ENCODE results near the gene MYLIP. TPM values are rescaled to one million over a fixed set of nuclear protein-coding genes. Genes with fewer than 3 reads are reported as not detected.
"Not testable (repeated sequence)": the region's sequence is repeated elsewhere in the genome, so short reads cannot be mapped to it uniquely, and the experiment has no call there.

MYLIP gene
- total and polyA plus RNA-seq, 12 donors = 7.5 to 49.2 (median 28.8) TPM

DNA sequence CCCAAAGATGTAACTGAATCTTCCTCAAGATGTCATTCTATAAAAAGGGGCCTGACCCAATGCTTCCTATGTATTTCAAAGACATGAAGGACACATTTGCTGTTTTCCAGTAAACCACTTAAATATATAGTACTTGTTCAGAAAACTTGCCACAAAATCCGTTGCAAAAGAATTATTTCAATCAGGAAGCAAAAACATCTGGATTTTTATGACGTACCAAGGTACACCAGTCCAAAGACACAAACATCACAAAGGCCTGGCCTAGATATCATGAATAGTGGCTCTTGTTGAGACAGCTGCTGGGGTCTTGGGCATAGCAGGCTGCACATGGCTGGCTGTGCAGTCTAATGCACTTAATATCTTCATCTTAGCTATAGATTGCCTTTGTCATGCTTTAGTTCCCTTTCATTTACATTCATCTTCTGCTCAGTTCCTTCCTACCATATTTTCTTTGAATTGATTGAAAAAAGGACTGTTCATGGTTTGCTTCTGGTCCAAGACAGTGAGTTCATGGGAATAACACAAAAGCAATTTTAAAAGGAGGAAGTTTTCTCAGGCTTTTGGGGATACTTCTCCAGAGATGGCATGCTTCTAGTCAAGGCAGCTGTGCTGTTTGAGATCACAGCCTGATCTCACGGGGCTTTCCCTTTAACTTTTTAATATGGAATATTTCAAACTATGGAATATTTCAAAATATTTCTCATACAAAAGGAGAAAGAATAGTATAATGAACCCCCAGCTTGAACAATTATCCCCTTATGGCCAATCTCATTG, 44.5 kb downstream of the MYLIP start:
- TF ChIP-seq, protein P1, sequence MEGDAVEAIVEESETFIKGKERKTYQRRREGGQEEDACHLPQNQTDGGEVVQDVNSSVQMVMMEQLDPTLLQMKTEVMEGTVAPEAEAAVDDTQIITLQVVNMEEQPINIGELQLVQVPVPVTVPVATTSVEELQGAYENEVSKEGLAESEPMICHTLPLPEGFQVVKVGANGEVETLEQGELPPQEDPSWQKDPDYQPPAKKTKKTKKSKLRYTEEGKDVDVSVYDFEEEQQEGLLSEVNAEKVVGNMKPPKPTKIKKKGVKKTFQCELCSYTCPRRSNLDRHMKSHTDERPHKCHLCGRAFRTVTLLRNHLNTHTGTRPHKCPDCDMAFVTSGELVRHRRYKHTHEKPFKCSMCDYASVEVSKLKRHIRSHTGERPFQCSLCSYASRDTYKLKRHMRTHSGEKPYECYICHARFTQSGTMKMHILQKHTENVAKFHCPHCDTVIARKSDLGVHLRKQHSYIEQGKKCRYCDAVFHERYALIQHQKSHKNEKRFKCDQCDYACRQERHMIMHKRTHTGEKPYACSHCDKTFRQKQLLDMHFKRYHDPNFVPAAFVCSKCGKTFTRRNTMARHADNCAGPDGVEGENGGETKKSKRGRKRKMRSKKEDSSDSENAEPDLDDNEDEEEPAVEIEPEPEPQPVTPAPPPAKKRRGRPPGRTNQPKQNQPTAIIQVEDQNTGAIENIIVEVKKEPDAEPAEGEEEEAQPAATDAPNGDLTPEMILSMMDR (IDR thresholded peaks at IDR 0.05) = no peak
- no peak for TF ChIP-seq POLR2A (IDR thresholded peaks at IDR 0.05)
- 84 to 94% (median 89%) methylated on average over 3 of the region's 3 CpGs for WGBS, 4 donors
- Histone ChIP-seq H3K36me3 (replicated peaks in 1 of 2) (no peaks in the 10 kb centered on the region), H3K4me1 (replicated peaks in 1 of 2) (no peaks in the 10 kb centered on the region), H3K4me3 (no peak overlapping the region), H3K27me3 (no peaks in the 10 kb centered on the region), H3K27ac (no peak overlapping the region), H3K9me3 (replicated peaks in 1 of 3) (no peaks in the 10 kb centered on the region)
- no peak for DNase-seq
- intact Hi-C loops (cut with DNase I) = no loop called here

DNA sequence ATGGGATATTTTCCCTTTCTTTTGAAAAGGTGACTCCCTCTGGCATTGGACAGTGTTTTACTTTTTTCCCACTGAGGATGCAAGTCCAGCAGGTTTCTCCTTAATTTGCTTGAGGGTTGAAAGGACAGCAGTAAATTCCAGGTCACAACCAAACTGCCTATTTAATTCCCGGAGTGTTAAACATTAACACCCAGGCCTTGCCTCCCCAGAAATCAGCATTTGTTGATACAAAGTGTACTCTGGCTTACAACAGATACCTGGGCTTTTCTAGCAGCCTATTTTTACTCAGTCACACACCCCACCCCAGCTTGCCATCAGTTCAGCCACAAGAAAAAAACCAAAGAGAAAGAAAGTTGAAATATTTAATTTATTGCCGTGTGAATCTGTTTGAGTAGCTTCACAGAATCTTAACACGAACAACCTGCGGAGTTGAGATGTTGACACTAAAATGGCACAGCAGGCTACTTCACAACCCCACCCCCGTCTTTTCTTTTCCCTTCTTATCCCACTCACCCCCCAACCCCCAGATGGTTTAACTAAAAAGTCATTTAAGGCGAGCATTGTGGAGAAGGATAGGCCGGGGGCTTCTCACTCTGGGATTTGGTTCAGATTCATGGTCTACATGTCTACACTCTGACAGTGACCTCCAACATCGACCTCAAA, 45.7 kb downstream of the MYLIP start:
- 85 to 91% (median 89%) methylated on average over 8 of the region's 8 CpGs for WGBS, 4 donors

DNA sequence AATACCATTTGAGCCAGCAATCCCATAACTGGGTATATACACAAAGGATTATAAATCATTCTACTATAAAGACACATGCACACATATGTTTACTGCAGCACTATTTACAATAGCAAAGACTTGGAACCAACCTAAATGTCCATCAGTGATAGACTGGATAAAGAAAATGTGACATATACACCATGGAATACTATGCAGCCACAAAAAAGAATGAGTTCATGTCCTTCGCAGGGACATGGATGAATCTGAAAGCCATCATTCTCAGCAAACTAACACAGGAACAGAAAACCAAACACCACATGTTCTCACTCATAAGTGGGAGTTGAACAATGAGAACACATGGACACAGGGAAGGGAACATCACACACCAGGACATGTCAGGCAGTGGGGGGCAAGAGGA, 47.7 kb downstream of the MYLIP start:
- H3K36me3 ChIP-seq (replicated peaks in 1 of 2); DNase-seq; H3K27me3 ChIP-seq; H3K4me1 ChIP-seq (replicated peaks in 1 of 2); intact Hi-C loops (cut with DNase I); H3K4me3 ChIP-seq; H3K9me3 ChIP-seq (replicated peaks in 1 of 3); H3K27ac ChIP-seq: not testable (repeated sequence)
- WGBS, 4 donors = 38 to 92% (median 85%) methylated on average over 1 of the region's 1 CpG

More for the DNA sequence above, 45.7 kb downstream of the MYLIP start:
- intact Hi-C loops (cut with DNase I) = no loop called here
- H3K4me3 ChIP-seq = no peak overlapping the region
- no peaks in the 10 kb centered on the region for H3K9me3 ChIP-seq (replicated peaks in 1 of 3)
- TF ChIP-seq, protein P1 (IDR thresholded peaks at IDR 0.05) = no peak
- TF ChIP-seq POLR2A (IDR thresholded peaks at IDR 0.05) = no peak
- H3K27ac ChIP-seq = no peak overlapping the region
- H3K36me3 ChIP-seq (replicated peaks in 1 of 2) = no peaks in the 10 kb centered on the region
- no peaks in the 10 kb centered on the region for H3K4me1 ChIP-seq (replicated peaks in 1 of 2)
- DNase-seq = no peak
- no peaks in the 10 kb centered on the region for H3K27me3 ChIP-seq

DNA sequence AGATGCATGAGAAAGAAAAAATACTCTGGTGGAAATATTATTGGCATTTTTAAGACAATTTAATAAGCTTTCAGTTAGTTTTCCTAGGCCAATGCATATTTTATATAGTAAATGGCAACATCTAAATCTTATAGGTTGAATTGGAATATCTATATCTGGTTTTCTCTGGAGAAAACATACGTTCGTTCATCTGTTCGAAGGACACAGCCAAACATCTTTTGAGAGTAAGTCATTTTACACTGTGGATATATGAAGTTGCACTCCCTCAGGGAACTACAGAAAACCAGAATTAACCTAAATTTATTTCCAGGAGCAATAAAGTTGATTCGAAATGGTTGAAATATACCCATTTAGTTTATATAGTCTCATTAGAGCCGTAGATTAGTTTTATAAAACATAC, 49.0 kb downstream of the MYLIP start:
- intact Hi-C loops (cut with DNase I) = no loop called here
- no peak for TF ChIP-seq POLR2A (IDR thresholded peaks at IDR 0.05)
- TF ChIP-seq, protein P1 (IDR thresholded peaks at IDR 0.05) = no peak
- Histone ChIP-seq H3K4me1 (replicated peaks in 1 of 2) (peaks cover 0 to under 1% of the 10 kb centered on the region in 2 donors), H3K27me3 (no peaks in the 10 kb centered on the region), H3K27ac (no peak overlapping the region), H3K36me3 (replicated peaks in 1 of 2) (no peaks in the 10 kb centered on the region), H3K9me3 (replicated peaks in 1 of 3) (no peaks in the 10 kb centered on the region), H3K4me3 (no peak overlapping the region)
- no peak for DNase-seq
- 89 to 94% (median 93%) methylated on average over 5 of the region's 5 CpGs for WGBS, 4 donors
